Right ventricle myocardium inferior (tissue), 1 donor: ENCODE results near the gene PSMD13. TPM values are rescaled to one million over a fixed set of nuclear protein-coding genes. Genes with fewer than 3 reads are reported as not detected.
"Not testable (repeated sequence)": the region's sequence is repeated elsewhere in the genome, so short reads cannot be mapped to it uniquely, and the experiment has no call there.

Experiments
- ATAC-seq: fragments of 200-7000 bp; cut with Tn5 transposase; one replicate; pipeline ENCODE4 v1.9.1; 2020; ENCODE audit warnings: mild to moderate bottlenecking, moderate library complexity
- DNase-seq: peaks from one replicate; pipeline ENCODE4 v3.0.0; 2021; ENCODE audit errors: missing footprints
- intact Hi-C: fragments of 100-400 bp; cut with DNase I; formaldehyde crosslinking; loops from one replicate; pipeline ENCODE4 v1.11.0; 2022
- long read RNA-seq: library from polyadenylated mRNA; unstranded; transcript quantifications from one replicate; pipeline ENCODE4 v2.0.0, GENCODE V29; 2021
- total RNA-seq: library from RNA; stranded (reverse); fragmentation: NEBNext Ultra II Directional; extraction: Animal tissue kit (Norgen Biotek cat#: 25700); gene quantifications from one replicate; pipeline ENCODE4 v1.2.1, GENCODE V29; 2021
- donor health status: DM: no; HTN: yes; CAD: no; lungs with severe emphysema.

Gene PSMD13
- total RNA-seq = 91.7 TPM
- long read RNA-seq, transcript PSMD13-212 (13 exons, 1,991 nt) = major isoform, 48 of 56 reads
- long read RNA-seq, partial matches to known transcripts = 1 of 56 reads
- long read RNA-seq, other reads (novel, unspliced or antisense) = 2 of 56 reads

- intact Hi-C loops = loop anchor here (1.0 to 5.0 kb wide), 2 partner anchors 30 to 120 kb away; partner anchors contain the start of genes BET1L and RIC8A
- DNase-seq = peak; percentile 94
- ATAC-seq = peak; percentile 91
These were observed at the start of gene PSMD13 for GRCh38 chr11:236774-237767. Gene PSMD13 (plus strand): TSS chr11:236976. CDS start chr11:237050, 74 bp downstream.

DNA sequence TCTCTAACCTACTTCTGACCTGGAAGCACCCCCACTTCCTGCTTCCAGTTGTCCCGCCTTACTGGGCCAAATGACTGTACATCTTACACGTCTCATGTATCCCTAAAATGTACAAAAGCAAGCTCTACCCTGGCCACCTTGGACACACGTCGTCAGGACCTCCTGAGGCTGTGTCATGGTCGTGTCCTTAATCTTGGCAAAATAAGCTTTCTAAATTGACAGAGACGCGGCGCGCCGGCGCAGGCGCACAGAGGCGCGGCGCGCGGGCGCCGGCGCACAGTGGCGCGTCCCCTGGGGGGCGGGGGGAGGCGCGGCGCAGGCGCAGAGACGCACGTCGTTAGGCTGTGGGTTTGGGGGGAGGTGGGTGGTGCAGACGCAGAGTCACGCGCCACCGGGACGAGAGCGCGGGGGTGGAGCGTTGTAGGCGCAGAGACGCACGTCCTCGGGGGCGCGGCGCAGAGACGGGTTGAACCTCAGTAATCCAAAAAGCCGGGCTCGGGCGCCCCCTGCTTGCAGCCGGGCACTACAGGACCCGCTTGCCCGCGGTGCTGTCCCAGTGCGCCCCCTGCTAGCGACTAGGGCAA, 47.5 kb upstream of the PSMD13 start:
- DNase-seq (peak; percentile 61), ATAC-seq (peak; percentile 68)
- intact Hi-C loops = not testable (repeated sequence)

- intact Hi-C loops = not testable (repeated sequence)
- DNase-seq = peak; percentile 48
- ATAC-seq = peak; percentile 53
These were observed 46.9 kb upstream of the PSMD13 start for GRCh38 chr11:189843-190311.

DNA sequence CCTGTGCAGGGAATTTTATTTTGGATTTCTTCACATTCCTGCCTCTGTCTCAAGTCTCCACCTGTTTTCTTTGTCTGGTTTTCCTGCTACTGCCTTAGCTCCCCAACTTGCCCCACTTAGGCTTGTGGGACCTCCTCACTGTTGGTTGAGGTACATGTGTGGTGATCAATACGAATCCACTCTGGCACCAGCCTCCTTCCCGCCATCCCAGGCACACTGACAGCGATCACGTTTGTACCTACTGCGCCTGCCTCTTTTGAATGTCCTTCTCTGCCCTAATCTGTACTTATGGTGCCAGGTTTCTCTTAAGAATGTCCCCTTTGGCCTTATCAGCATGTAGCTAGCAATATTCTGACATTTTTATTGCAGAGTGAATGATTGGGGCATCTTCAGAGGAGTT, 46.2 kb upstream of the PSMD13 start:
- intact Hi-C loops, ATAC-seq, DNase-seq: not testable (repeated sequence)

DNA sequence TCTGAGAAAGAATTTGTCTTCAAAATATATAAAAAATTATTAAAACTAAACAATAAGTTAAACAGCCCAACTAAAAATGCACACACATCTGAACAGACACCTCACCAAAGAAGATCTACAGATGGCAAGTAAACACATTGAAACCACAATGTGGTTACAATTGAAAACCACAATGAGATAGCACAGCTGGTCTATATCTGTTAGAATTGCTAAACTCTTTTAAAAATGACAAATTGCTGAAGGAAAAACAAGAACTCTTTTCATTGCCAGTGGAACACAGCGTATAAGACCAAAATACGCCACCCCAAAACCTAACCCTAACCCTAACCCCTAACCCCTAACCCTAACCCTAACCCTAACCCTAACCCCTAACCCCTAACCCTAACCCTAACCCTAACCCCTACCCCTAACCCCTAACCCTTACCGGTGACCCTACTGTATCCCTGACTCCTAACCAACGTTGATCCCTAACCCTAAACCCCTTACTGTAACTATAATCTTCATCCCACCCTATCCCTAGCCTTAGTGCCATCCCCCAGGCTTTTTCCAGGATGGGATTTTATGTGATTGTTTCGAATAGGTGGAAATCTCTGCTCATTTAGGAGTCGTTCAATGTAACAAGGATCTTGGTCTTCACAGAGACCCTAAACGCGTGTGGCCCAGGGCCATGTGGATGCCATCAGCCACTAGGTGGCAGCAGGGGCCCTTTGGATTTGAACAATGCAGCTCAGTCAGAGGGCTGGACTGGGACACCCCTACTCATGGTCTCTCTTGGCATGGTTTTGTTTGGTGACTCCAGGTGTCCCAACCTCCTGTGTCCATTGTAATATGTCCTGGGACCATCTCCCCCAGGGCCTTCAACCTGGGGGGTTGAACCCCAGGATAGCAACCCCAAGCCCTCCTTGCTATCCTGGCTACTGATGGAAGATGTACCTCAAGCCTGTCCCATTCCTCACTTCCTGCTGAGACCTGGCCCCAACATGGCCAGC, 45.0 kb upstream of the PSMD13 start:
- intact Hi-C loops, DNase-seq: not testable (repeated sequence)
- peak; percentile 49 for ATAC-seq

DNA sequence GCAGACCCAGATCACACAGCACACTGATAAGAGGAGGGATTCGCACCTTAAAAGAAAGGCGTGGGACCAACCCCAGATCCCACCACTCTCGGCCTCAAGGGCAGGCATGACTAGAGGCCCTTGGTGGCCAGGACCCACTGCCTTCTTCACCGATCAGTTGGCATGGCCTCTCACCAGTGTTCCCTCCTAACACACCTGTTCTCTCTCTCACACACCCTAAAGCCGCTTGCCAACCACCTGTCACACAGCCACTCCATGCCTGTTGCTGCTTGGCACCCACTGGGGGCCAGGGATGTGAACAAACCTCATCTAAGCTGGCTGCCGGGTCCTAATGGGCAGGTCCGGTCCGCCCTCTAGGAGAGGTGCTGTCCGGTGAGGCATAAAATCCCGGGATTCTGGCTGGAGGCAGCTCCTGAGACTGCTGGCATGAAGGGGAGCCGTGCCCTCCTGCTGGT, 44.1 kb upstream of the PSMD13 start, which contains the start of gene SCGB1C1:
Gene SCGB1C1 (plus strand): TSS at position 405 of the 455 bp plus-strand sequence. CDS start 22 bp downstream, at position 427.
- intact Hi-C loops, DNase-seq, ATAC-seq: not testable (repeated sequence)

- intact Hi-C loops = not testable (repeated sequence)
These were observed 43.3 kb upstream of the PSMD13 start for GRCh38 chr11:193481-193880.

DNA sequence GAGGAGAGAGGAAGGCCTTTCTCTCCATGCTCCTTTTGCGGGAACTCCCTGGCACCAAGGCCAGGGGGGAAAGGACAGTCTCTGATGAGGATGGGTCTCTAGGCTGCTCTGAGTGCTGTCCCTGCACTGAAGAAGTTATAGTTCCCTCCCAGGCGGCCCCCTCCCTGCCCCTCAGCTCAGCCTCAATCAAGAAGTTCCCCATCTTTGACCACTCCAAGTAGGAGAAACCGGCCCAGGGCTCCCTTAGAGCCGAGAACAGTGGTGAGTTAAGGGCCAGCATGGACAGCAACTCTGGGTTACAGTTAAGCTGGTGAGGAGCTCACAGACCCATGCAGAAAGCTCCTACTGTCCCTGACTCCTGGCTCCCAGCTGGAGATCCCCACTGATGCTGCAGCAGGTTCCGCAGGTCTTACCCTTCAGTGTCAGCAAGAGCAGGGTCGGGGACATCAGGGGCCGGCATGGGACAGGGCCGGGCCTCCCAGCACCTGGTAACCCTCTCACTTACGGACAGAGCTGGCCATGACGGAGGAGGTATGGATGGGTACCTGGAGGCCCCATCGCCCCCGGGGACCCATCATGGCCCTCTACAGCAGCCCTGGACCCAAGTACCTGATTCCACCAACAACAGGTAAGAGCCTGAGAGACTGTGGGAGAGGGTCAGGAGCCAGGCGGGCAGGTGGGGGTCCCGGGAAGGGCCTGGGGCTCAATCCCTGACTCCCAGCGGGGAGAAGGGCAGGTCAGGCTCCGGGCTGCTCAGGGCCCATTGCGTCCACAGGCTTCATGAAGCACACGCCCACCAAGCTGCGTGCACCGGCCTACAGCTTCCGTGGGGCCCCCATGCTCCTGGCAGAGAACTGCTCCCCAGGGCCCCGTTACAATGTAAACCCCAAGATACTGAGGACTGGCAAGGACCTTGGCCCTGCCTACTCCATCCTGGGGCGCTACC, 39.7 kb upstream of the PSMD13 start:
- intact Hi-C loops = no loop called here
- DNase-seq (no peak), ATAC-seq (no peak)

More at GRCh38 chr11:193481-193880, 43.3 kb upstream of the PSMD13 start:
- DNase-seq, ATAC-seq: not testable (repeated sequence)

DNA sequence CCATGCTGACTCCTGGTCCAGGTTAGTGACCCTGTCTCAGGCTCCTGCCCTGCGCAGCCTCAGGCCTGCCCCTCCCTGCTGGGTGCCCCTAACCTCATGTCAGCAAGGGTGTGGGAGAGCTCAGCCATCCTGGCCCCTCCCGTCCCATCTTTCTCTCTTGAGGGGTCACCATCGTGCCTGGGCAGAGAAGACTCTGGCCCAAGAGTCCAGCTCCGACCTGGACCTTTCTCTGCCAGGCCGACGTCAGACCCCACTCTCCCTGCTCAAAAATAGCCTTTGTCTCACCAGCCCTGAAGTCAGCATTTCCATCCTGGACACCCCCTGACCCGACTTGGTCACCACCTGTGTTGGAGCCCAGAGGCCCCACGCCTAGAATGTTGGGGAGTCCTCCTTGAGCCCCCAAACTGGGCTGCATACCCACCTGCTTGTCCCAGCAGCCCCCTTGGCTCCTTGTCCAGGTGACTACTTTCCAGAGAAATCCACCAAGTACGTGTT, 39.0 kb upstream of the PSMD13 start:
- no peak for ATAC-seq
- DNase-seq = no peak
- intact Hi-C loops = no loop called here

DNA sequence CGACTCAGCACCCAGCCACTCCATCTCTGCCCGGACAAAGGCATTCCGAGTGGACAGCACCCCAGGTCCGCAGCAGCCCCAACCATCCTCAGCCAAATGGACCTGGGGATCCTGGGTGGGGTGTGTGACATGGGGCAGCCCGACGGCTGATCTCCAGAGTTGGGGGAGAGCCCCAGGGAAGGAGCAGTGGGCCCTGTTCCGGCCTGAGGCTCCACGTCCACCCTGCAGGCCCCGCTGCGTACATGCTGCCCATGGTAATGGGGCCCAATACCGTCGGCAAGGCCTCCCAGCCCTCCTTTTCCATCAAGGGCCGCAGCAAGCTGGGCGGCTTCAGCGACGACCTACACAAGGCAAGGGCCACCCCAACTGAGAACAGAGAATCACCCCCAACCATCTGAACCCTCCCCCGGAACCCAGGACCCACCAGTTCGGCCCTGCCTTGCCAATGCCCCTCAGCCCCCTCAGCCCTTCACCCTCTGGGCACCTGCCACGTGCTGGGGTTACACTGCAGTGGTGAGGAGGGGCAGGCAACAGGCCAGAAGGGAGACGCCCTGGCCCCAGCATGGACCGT, 38.5 kb upstream of the PSMD13 start:
- DNase-seq (no peak), ATAC-seq (no peak)
- intact Hi-C loops = no loop called here

- ATAC-seq = no peak
- intact Hi-C loops = no loop called here
- DNase-seq = no peak
These were observed 37.7 kb upstream of the PSMD13 start for GRCh38 chr11:199004-199581.

- intact Hi-C loops = no loop called here
- DNase-seq (no peak), ATAC-seq (no peak)
These were observed 37.0 kb upstream of the PSMD13 start for GRCh38 chr11:199782-200181.

GRCh38 chr11:200224-201003, 36.4 kb upstream of the PSMD13 start:
- DNase-seq (no peak), ATAC-seq (no peak)
- intact Hi-C loops = no loop called here

DNA sequence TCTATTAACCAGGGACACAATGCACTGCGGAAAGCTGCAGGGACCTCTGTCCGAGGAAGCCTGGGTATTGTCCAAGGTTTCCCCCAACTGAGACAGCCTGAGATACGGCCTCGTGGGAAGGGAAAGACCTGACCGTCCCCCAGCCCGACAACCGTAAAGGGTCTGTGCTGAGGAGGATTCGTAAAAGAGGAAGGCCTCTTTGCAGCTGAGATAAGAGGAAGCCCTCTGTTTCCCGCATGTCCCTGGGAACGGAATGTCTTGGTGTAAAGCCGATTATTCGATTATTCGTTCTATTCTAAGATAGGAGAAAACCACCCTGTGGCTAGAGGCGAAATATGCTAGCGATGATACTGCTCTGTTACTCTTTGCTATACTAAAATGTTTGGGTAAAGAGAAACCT, 34.8 kb upstream of the PSMD13 start:
- ATAC-seq (no peak), DNase-seq (no peak)
- intact Hi-C loops = no loop called here

GRCh38 chr11:202490-202889, 34.3 kb upstream of the PSMD13 start:
- intact Hi-C loops = no loop called here
- no peak for ATAC-seq
- DNase-seq = no peak
